NK-92 (cell line): ENCODE results near the gene GABBR2.
"Not testable (repeated sequence)": the region's sequence is repeated elsewhere in the genome, so short reads cannot be mapped to it uniquely, and the experiment has no call there.

Experiments
- DNase-seq: peaks from one replicate; lab custom pipeline; 2025; ENCODE audit not compliant: unreplicated experiment; lab: John Stamatoyannopoulos, UW

The GABBR2 gene

GRCh38 chr9:98686961-98687855 lies 21.5 kb downstream of the GABBR2 start:
- DNase-seq, result no peak

- DNase-seq, result not testable (repeated sequence)
These were observed 23.9 kb downstream of the GABBR2 start for GRCh38 chr9:98684816-98685215.

- no peak for DNase-seq
These were observed 30.4 kb downstream of the GABBR2 start for GRCh38 chr9:98678244-98678842.

GRCh38 chr9:98673681-98674080 lies 35.1 kb downstream of the GABBR2 start:
- DNase-seq, result no peak

- no peak for DNase-seq
These were observed 41.6 kb downstream of the GABBR2 start for GRCh38 chr9:98667005-98667640.

GRCh38 chr9:98665501-98665900 lies 43.2 kb downstream of the GABBR2 start:
- no peak for DNase-seq

GRCh38 chr9:98660541-98660940 lies 48.2 kb downstream of the GABBR2 start:
- no peak for DNase-seq

GRCh38 chr9:98658951-98659351 lies 49.8 kb downstream of the GABBR2 start:
- DNase-seq, result no peak

GRCh38 chr9:98657897-98658296 lies 50.8 kb downstream of the GABBR2 start:
- no peak for DNase-seq

- no peak for DNase-seq
These were observed 52.2 kb downstream of the GABBR2 start for GRCh38 chr9:98656511-98656910.

GRCh38 chr9:98655428-98655827 lies 53.3 kb downstream of the GABBR2 start:
- DNase-seq, result not testable (repeated sequence)

GRCh38 chr9:98654247-98654646 lies 54.5 kb downstream of the GABBR2 start:
- no peak for DNase-seq

- DNase-seq, result no peak
These were observed 56.0 kb downstream of the GABBR2 start for GRCh38 chr9:98652741-98653140.

- no peak for DNase-seq
These were observed 56.4 kb downstream of the GABBR2 start for GRCh38 chr9:98652302-98652701.

- DNase-seq, result no peak
These were observed 61.5 kb downstream of the GABBR2 start for GRCh38 chr9:98647236-98647635.

- DNase-seq, result no peak
These were observed 64.7 kb downstream of the GABBR2 start for GRCh38 chr9:98644011-98644410.

GRCh38 chr9:98642661-98643312 lies 65.9 kb downstream of the GABBR2 start:
- DNase-seq, result no peak

- DNase-seq, result no peak
These were observed 67.0 kb downstream of the GABBR2 start for GRCh38 chr9:98641695-98642094.

- no peak for DNase-seq
These were observed 68.3 kb downstream of the GABBR2 start for GRCh38 chr9:98640394-98640793.

- no peak for DNase-seq
These were observed 69.6 kb downstream of the GABBR2 start for GRCh38 chr9:98639133-98639532.

GRCh38 chr9:98637381-98637780 lies 71.4 kb downstream of the GABBR2 start:
- no peak for DNase-seq
